RWPE1 (cell line): ENCODE results near the gene MAPK8.

Source experiments
- CTCF ChIA-PET: fragments of 350-600 bp; sonication (Branson Sonifier 250); formaldehyde crosslinking; extraction: SDS; loops from one replicate; lab custom pipeline; 2021; lab: Yijun Ruan, JAX
- POLR2A ChIA-PET: fragments of 400-600 bp; formaldehyde crosslinking; extraction: SDS; loops from one replicate; lab custom pipeline; 2020; ENCODE audit warnings: antibody characterized with exemption; ENCODE audit not compliant: low non-redundant PET; lab: Yijun Ruan, JAX
- DNase-seq: peaks from one replicate; pipeline ENCODE4 v3.0.0; 2012; ENCODE audit warnings: low spot score
- H3K27ac ChIP-seq: fragments of 450-650 bp; 2 replicates; pipeline ENCODE4 v1.5.1; 2017
- TF ChIP-seq, protein P1 (sequence below): fragments of 450-650 bp; conservative IDR thresholded peaks from 2 replicates; pipeline ENCODE4 v1.5.1; 2017; ENCODE audit warnings: low read depth, mild to moderate bottlenecking

The MAPK8 gene

DNA sequence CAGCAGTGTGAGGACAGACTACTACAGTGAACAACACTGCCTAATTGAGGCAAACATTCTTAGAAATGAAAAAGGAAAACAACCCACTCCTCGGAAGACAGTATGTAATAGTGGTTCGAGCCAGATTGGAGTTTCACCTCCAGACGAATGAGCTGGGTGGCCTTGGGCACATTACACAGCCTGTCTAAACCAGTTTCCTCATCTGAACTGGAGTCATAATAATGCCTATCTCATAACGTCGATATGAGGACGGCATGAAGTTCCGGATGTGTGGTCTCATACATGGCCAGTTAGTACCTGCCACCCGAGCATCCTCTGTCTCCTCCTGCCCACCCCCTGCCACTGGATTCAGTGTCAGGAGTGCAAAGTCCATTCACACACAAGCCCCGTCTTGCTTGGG is 16.2 kb upstream of the MAPK8 start:
- no peak overlapping the region for H3K27ac ChIP-seq
- TF ChIP-seq, protein P1, sequence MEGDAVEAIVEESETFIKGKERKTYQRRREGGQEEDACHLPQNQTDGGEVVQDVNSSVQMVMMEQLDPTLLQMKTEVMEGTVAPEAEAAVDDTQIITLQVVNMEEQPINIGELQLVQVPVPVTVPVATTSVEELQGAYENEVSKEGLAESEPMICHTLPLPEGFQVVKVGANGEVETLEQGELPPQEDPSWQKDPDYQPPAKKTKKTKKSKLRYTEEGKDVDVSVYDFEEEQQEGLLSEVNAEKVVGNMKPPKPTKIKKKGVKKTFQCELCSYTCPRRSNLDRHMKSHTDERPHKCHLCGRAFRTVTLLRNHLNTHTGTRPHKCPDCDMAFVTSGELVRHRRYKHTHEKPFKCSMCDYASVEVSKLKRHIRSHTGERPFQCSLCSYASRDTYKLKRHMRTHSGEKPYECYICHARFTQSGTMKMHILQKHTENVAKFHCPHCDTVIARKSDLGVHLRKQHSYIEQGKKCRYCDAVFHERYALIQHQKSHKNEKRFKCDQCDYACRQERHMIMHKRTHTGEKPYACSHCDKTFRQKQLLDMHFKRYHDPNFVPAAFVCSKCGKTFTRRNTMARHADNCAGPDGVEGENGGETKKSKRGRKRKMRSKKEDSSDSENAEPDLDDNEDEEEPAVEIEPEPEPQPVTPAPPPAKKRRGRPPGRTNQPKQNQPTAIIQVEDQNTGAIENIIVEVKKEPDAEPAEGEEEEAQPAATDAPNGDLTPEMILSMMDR: no peak
- no peak for DNase-seq
- ChIA-PET POLR2A (no interaction called here), CTCF (interaction anchor here (0.6 to 2.6 kb wide), 10 partner anchors 10 to 469 kb away, joined by 3 to 12 read pairs (median 6); no protein-coding TSS in a partner anchor)

DNA sequence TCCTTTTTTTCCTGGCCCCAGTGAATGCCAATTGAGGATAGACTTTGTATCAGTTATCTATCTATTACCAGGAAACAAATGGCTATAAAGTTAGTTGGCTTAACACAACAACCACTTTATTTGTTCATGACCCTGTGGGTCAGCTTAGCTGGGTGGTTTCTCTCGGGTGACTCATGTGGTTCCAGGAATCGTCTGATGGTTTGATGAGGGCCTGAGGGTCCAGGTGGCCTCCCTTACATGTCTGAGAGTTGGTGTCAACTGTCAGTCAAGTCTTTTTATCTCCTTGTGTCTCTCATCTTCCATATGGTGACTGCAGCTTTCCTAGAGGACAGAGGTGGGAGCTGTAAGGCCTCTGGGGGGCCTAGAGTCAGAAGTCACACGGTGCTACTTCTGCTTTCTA is 15.3 kb upstream of the MAPK8 start:
- CTCF ChIA-PET: interaction anchor here (0.6 kb wide), 1 partner anchor 75 kb away, joined by 3 read pairs; no protein-coding TSS in a partner anchor

DNA sequence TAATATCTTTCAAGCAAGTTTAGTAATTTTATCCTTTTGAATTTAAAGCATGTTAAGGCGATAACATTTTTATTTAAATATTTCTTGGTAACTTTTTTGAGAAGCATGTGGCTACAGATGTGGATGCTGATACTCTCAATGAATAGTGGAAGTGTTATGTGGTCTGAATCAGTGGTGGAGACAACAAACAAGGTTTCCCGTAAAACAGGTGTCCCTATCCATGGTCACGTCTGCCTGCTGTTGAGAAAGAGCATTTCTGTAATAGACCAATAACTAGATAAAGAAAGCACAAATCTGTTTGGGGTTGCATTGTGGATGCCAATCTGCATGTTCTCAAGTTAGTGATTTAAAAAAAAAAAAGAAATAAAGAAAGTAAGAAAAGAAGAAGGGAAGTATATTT is 13.9 kb upstream of the MAPK8 start:
- CTCF ChIA-PET: interaction anchor here (0.6 kb wide), 1 partner anchor 77 kb away, joined by 3 read pairs; no protein-coding TSS in a partner anchor
- POLR2A ChIA-PET: no interaction called here
- TF ChIP-seq, protein P1: no peak

More for the DNA sequence above, 15.3 kb upstream of the MAPK8 start:
- H3K27ac ChIP-seq: no peak overlapping the region
- DNase-seq: no peak
- POLR2A ChIA-PET: no interaction called here
- TF ChIP-seq, protein P1: no peak

DNA sequence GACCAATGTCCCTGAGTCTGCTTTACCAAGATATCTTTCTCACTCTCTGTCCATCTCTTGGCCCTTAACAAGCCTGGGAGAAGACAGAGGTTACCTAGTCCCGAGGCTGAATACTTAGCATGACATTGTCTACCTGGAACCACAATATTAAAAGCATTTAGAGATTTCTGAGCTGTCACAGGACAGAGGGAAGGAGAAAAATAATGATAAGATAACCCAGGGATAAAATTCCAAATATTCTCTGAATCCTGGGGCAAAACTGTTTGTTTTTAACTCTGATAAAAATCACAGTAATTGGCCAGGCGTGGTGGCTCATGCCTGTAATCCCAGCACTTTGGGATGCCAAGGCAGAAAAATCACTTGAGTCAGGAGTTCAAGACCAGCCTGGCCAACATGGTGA is 12.0 kb upstream of the MAPK8 start:
- ChIA-PET POLR2A (no interaction called here), CTCF (no interaction called here)
- TF ChIP-seq, protein P1: no peak
- no peak for DNase-seq
- no peak overlapping the region for H3K27ac ChIP-seq

More for the DNA sequence above, 13.9 kb upstream of the MAPK8 start:
- no peak overlapping the region for H3K27ac ChIP-seq
- DNase-seq: no peak

DNA sequence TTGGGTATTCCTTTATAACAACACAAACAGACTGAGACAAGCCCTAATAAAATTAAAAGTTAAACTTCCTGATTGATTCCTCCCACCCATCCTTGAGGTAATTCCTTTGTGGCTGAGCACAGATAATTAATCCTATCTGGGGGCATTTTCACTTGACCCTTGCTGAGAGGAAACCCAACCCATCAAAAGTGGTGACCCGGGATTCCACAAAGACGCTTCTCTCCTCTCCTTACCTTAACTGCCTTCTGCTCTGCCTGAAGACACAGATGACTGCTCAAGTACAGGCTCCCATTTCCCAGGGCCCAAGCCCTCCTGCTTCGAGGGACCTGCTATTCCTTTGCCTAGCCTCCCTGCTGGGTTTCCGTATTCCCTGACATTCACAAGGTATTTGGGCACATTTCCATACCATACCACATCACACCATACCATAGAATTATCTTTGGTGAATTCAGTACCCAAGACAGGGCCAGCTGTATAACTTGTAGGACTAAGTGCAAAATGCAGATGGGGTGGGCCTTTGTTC is 9.8 kb upstream of the MAPK8 start:
- no peak for DNase-seq
- TF ChIP-seq, protein P1: no peak
- POLR2A ChIA-PET: no interaction called here
- H3K27ac ChIP-seq: no peak overlapping the region
- CTCF ChIA-PET: no interaction called here

DNA sequence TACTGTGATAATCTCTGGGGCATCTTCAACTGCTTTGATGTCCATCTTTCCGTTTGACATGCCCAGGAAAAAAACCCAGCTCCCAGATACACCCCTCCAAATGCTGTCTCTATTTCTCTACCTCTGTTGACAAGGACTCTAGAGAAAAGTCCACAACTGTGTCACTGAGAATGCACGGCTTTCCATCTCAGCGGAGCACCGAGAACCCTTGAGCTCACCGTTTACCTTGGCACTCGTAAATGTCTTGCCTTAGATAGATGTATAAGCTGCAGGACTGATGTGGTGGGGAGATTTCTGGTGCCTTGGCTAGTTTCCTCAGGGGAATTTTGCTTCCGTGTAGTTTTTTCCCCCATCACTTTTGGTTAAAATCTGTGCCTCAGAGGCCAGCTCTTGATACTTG is 7.4 kb upstream of the MAPK8 start:
- TF ChIP-seq, protein P1: no peak
- H3K27ac ChIP-seq: no peak overlapping the region
- ChIA-PET POLR2A (no interaction called here), CTCF (no interaction called here)
- no peak for DNase-seq
